Small intestine (tissue), 7 donors: ENCODE measurements around the gene AFG1L. TPM values are rescaled to one million over a fixed set of nuclear protein-coding genes. Genes with fewer than 3 reads are reported as not detected.

ENCODE experiments used
- DNase-seq, 2 donors: peaks; one replicate each; pipeline versions ENCODE4 v3.0.0 to v3.0.0-alpha.2; 2013
- FAIRE-seq: peaks from 2 replicates; lab custom pipeline; 2012; peaks lifted over from hg19 to GRCh38; lab: Jason Lieb, UNC
- H3K27ac ChIP-seq, 3 donors: one replicate each; pipeline ENCODE4 v1.5.1; 2013; ENCODE audit warnings: low read length in 2 of 3, mild to moderate bottlenecking in 2 of 3, control low read depth in 1 of 3, inconsistent platforms in 1 of 3, low read depth in 1 of 3, moderate library complexity in 1 of 3
- H3K27me3 ChIP-seq, 3 donors: one replicate each; pipeline ENCODE4 v1.6.1; 2013; ENCODE audit warnings: low read length in 3 of 3, inconsistent platforms in 1 of 3; ENCODE audit not compliant: control insufficient read depth in 3 of 3, insufficient read depth in 3 of 3
- H3K36me3 ChIP-seq, 3 donors: one replicate each; pipeline ENCODE4 v1.6.1; 2013; ENCODE audit warnings: low read length in 3 of 3, inconsistent platforms in 1 of 3, low read depth in 1 of 3, mild to moderate bottlenecking in 1 of 3, moderate library complexity in 1 of 3; ENCODE audit not compliant: control insufficient read depth in 3 of 3, insufficient read depth in 2 of 3
- H3K4me1 ChIP-seq, 3 donors: one replicate each; pipeline ENCODE4 v1.6.1; 2013; ENCODE audit warnings: low read length in 2 of 3, inconsistent platforms in 1 of 3, low read depth in 1 of 3, mild to moderate bottlenecking in 1 of 3, moderate library complexity in 1 of 3; ENCODE audit not compliant: control insufficient read depth in 3 of 3, insufficient read depth in 2 of 3
- H3K4me3 ChIP-seq, 3 donors: one replicate each; pipeline ENCODE4 v1.5.1; 2013; ENCODE audit warnings: low read length in 3 of 3, control low read depth in 1 of 3, inconsistent platforms in 1 of 3, low read depth in 1 of 3, mild to moderate bottlenecking in 1 of 3, moderate library complexity in 1 of 3
- H3K9me3 ChIP-seq, 2 donors: one replicate each; pipeline ENCODE4 v1.6.1; 2013; ENCODE audit warnings: low read depth in 1 of 2, low read length in 1 of 2; ENCODE audit not compliant: control insufficient read depth in 2 of 2, insufficient read depth in 1 of 2
- WGBS, 3 donors: extraction: QIAGEN DNeasy Blood & Tissue Kit; methylation state at CpG; one replicate each; pipeline ENCODE4 v1.1.7; 2013; 5-methylcytosine and 5-hydroxymethylcytosine counted together
- polyA plus RNA-seq, 4 donors: library from polyadenylated mRNA; stranded (reverse) in 3 of 4; unstranded in 1 of 4; fragments of 200-250 nt in 3 of 4; fragments of 120-200 nt in 1 of 4; gene quantifications; one replicate each; pipeline versions ENCODE4 v1.2.1 to v1.2.3, GENCODE V29; 2013
- donor health status: healthy with polysubstance abuse.
- donor health status: control.
- donor health status: control.
- donor health status: Bipolar disorder and iron deficiency.
- donor health status: healthy.

The AFG1L gene
- polyA plus RNA-seq, 4 donors, result 2.2 to 10.8 (median 3.5) TPM

- no peaks in the 10 kb centered on the region for H3K9me3 ChIP-seq
- H3K27me3 ChIP-seq, result no peaks in the 10 kb centered on the region
- no peaks in the 10 kb centered on the region for H3K36me3 ChIP-seq
- FAIRE-seq (no peak), DNase-seq (no peak)
- whole genome bisulfite sequencing, 3 donors, result 85 to 97% (median 90%) methylated on average over 1 of the region's 1 CpG
- H3K4me1 ChIP-seq, result no peaks in the 10 kb centered on the region
- no peak overlapping the region for H3K4me3 ChIP-seq
- no peak overlapping the region for H3K27ac ChIP-seq
These were observed 254.4 kb downstream of the AFG1L start for GRCh38 chr6:108549241-108549640.

GRCh38 chr6:108549741-108550140 is 254.9 kb downstream of the AFG1L start:
- Histone ChIP-seq H3K27ac (peak overlapping the region in 1 of 3 donors; percentile 14), H3K36me3 (no peaks in the 10 kb centered on the region), H3K27me3 (no peaks in the 10 kb centered on the region), H3K9me3 (no peaks in the 10 kb centered on the region), H3K4me1 (no peaks in the 10 kb centered on the region), H3K4me3 (no peak overlapping the region)
- DNase-seq (no peak), FAIRE-seq (no peak)
- WGBS, 3 donors, result 63 to 94% (median 78%) methylated on average over 3 of the region's 3 CpGs

- H3K4me3 ChIP-seq, result no peak overlapping the region
- H3K4me1 ChIP-seq, result no peaks in the 10 kb centered on the region
- no peaks in the 10 kb centered on the region for H3K36me3 ChIP-seq
- FAIRE-seq (no peak), DNase-seq (no peak)
- no peaks in the 10 kb centered on the region for H3K27me3 ChIP-seq
- no peak overlapping the region for H3K27ac ChIP-seq
- H3K9me3 ChIP-seq, result no peaks in the 10 kb centered on the region
- WGBS, 3 donors, result 62 to 85% (median 79%) methylated on average over 3 of the region's 3 CpGs
These were observed 255.4 kb downstream of the AFG1L start for GRCh38 chr6:108550256-108550655.

GRCh38 chr6:108555399-108556052 is 260.7 kb downstream of the AFG1L start:
- no peaks in the 10 kb centered on the region for H3K27me3 ChIP-seq
- H3K36me3 ChIP-seq, result no peaks in the 10 kb centered on the region
- peaks cover 0 to 19% (median 2%) of the 10 kb centered on the region in 3 donors for H3K4me1 ChIP-seq
- DNase-seq (no peak), FAIRE-seq (no peak)
- no peaks in the 10 kb centered on the region for H3K9me3 ChIP-seq
- no peak overlapping the region for H3K27ac ChIP-seq
- H3K4me3 ChIP-seq, result no peak overlapping the region
- 82 to 90% (median 89%) methylated on average over 7 of the region's 7 CpGs for WGBS, 3 donors

- Histone ChIP-seq H3K4me3 (no peak overlapping the region), H3K27ac (peak overlapping the region in 2 of 3 donors; percentile 6 to 37), H3K4me1 (peaks cover 0 to 19% (median 2%) of the 10 kb centered on the region in 3 donors), H3K27me3 (no peaks in the 10 kb centered on the region), H3K36me3 (no peaks in the 10 kb centered on the region), H3K9me3 (no peaks in the 10 kb centered on the region)
- 91 to 99% (median 96%) methylated on average over 5 of the region's 5 CpGs for WGBS, 3 donors
- FAIRE-seq (no peak), DNase-seq (peak in 1 of 2 donors; percentile 34)
These were observed 261.4 kb downstream of the AFG1L start for GRCh38 chr6:108556250-108556649.

GRCh38 chr6:108556866-108557493 is 262.1 kb downstream of the AFG1L start:
- H3K36me3 ChIP-seq, result peaks cover 0 to 5% (median 0%) of the 10 kb centered on the region in 3 donors
- peak overlapping the region; percentile 65 to 99 (median 72) for H3K27ac ChIP-seq
- H3K27me3 ChIP-seq, result no peaks in the 10 kb centered on the region
- FAIRE-seq, result no peak
- H3K4me1 ChIP-seq, result peaks cover 0 to 19% (median 2%) of the 10 kb centered on the region in 3 donors
- H3K4me3 ChIP-seq, result peak overlapping the region; percentile 36 to 75 (median 60)
- peak in 1 of 2 donors; percentile 40 for DNase-seq
- WGBS, 3 donors, result 46 to 56% (median 48%) methylated on average over 16 of the region's 16 CpGs
- H3K9me3 ChIP-seq, result no peaks in the 10 kb centered on the region

- FAIRE-seq (no peak), DNase-seq (peak; percentile 65 to 87)
- no peaks in the 10 kb centered on the region for H3K9me3 ChIP-seq
- peak overlapping the region; percentile 91 to 99 (median 99) for H3K27ac ChIP-seq
- peak overlapping the region; percentile 60 to 89 (median 75) for H3K4me3 ChIP-seq
- H3K27me3 ChIP-seq, result no peaks in the 10 kb centered on the region
- peaks cover 0 to 12% (median 0%) of the 10 kb centered on the region in 3 donors for H3K36me3 ChIP-seq
- 1% methylated on average over 47 to 105 of the region's 105 CpGs for WGBS, 3 donors
- peaks cover 2 to 26% (median 5%) of the 10 kb centered on the region in 3 donors for H3K4me1 ChIP-seq
These were observed 262.9 kb downstream of the AFG1L start for GRCh38 chr6:108557494-108558371.
